SK-N-SH (cell line): Measurements from ENCODE around the gene WASF2.

Experiments
- CHD2 ChIP-seq: fragments of 150-350 bp; IDR thresholded peaks from 2 replicates; pipeline ENCODE4 v1.6.1; 2018; ENCODE audit warnings: low read length; ENCODE audit not compliant: partially characterized antibody
- CTCF ChIP-seq: fragments of 200-600 bp; sonication (generic); IDR thresholded peaks from 2 replicates; pipeline ENCODE4 v1.6.1; 2017; ENCODE audit warnings: antibody characterized with exemption, mild to moderate bottlenecking, moderate library complexity
- MXI1 ChIP-seq: IDR thresholded peaks from 2 replicates; pipeline ENCODE4 v1.6.1; 2012; ENCODE audit warnings: mild to moderate bottlenecking, low read depth, low read length, improper control_type of control experiment
- POLR2AphosphoS5 ChIP-seq: IDR thresholded peaks from 2 replicates; pipeline ENCODE4 v1.6.1; 2012; ENCODE audit warnings: low read depth, low read length
- SIN3A ChIP-seq: IDR thresholded peaks from 2 replicates; pipeline ENCODE4 v1.6.1; 2012; ENCODE audit warnings: low read depth, mild to moderate bottlenecking, low read length, moderate library complexity, borderline replicate concordance
- TAF1 ChIP-seq: IDR thresholded peaks from 2 replicates; pipeline ENCODE4 v1.6.1; 2012; ENCODE audit warnings: low read depth, mild to moderate bottlenecking, low read length, moderate library complexity, borderline replicate concordance
- TEAD4 ChIP-seq: IDR thresholded peaks from 2 replicates; pipeline ENCODE4 v1.4.0; 2012; ENCODE audit warnings: mild to moderate bottlenecking, borderline replicate concordance; ENCODE audit not compliant: insufficient read depth
- USF2 ChIP-seq: fragments of 150-350 bp; IDR thresholded peaks from 2 replicates; pipeline ENCODE4 v1.6.1; 2017; ENCODE audit warnings: antibody characterized with exemption, low read length, low read depth, borderline replicate concordance

DNA sequence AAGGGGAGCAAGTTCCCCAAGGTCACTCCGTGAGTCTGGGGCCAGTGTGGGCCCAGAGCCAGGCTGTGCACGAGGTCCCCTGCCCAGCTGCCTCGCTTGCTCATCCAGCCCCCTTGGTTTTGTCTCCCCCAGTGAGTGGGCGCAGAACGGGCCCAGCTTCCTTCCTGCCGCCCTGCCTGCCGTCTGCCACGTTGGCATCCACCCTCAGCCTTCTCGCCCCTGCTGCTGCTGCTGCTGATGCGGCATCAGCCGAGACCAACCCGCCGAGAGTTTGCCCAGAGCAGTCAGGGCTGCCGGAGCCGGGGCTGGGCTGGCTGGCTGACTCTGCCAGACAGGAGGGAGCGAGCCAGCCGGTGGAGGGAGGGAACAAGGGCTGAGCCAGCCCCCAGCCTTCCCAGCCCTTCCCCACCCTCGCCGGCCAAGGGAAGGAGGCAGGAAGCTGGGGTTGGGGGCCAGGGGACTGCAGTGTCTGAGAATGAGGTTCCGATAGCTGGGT lies 31.4 kb upstream of the WASF2 start:
- TF ChIP-seq CTCF, result no peak
- TF ChIP-seq SIN3A, result no peak
- TF ChIP-seq TAF1, result no peak
- TF ChIP-seq USF2, result no peak
- no peak for TF ChIP-seq MXI1
- TF ChIP-seq TEAD4, result no peak
- no peak for TF ChIP-seq POLR2AphosphoS5
- no peak for TF ChIP-seq CHD2
